ENCODE results near the gene CCDC60. TPM values are rescaled to one million over a fixed set of nuclear protein-coding genes. Genes with fewer than 3 reads are reported as not detected.

Gene CCDC60
- total and polyA plus RNA-seq, 10 of the 15 experiments (the other 5 are each of a cell fraction or from before 2014, with no cell fraction given), result 0.19 TPM; not detected in 9

DNA sequence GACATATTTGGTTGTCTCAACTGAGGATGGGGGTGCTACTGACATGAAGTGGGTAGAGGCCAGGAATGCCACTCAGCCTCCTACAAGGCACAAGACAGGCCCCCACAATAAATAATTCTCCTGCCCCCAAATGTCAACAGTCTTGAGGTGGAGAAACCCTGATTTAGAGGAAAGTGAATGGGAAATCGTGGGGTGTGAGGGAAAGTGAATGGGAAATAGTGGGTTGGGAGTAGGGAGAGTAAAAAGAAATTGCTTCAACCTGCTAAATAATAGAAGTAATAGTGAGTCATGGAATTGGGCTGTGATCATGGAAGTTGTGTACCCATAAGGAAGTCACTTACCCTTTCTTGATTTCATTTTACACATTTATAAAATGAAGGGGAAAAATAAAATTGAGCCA, 242.4 kb downstream of the CCDC60 start (continued):
- TF ChIP-seq, protein P1, sequence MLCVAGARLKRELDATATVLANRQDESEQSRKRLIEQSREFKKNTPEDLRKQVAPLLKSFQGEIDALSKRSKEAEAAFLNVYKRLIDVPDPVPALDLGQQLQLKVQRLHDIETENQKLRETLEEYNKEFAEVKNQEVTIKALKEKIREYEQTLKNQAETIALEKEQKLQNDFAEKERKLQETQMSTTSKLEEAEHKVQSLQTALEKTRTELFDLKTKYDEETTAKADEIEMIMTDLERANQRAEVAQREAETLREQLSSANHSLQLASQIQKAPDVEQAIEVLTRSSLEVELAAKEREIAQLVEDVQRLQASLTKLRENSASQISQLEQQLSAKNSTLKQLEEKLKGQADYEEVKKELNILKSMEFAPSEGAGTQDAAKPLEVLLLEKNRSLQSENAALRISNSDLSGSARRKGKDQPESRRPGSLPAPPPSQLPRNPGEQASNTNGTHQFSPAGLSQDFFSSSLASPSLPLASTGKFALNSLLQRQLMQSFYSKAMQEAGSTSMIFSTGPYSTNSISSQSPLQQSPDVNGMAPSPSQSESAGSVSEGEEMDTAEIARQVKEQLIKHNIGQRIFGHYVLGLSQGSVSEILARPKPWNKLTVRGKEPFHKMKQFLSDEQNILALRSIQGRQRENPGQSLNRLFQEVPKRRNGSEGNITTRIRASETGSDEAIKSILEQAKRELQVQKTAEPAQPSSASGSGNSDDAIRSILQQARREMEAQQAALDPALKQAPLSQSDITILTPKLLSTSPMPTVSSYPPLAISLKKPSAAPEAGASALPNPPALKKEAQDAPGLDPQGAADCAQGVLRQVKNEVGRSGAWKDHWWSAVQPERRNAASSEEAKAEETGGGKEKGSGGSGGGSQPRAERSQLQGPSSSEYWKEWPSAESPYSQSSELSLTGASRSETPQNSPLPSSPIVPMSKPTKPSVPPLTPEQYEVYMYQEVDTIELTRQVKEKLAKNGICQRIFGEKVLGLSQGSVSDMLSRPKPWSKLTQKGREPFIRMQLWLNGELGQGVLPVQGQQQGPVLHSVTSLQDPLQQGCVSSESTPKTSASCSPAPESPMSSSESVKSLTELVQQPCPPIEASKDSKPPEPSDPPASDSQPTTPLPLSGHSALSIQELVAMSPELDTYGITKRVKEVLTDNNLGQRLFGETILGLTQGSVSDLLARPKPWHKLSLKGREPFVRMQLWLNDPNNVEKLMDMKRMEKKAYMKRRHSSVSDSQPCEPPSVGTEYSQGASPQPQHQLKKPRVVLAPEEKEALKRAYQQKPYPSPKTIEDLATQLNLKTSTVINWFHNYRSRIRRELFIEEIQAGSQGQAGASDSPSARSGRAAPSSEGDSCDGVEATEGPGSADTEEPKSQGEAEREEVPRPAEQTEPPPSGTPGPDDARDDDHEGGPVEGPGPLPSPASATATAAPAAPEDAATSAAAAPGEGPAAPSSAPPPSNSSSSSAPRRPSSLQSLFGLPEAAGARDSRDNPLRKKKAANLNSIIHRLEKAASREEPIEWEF (IDR thresholded peaks at IDR 0.05; ENCODE audit: insufficient replicate concordance, low read depth, low read length), result no peak
- TF ChIP-seq, protein P2, sequence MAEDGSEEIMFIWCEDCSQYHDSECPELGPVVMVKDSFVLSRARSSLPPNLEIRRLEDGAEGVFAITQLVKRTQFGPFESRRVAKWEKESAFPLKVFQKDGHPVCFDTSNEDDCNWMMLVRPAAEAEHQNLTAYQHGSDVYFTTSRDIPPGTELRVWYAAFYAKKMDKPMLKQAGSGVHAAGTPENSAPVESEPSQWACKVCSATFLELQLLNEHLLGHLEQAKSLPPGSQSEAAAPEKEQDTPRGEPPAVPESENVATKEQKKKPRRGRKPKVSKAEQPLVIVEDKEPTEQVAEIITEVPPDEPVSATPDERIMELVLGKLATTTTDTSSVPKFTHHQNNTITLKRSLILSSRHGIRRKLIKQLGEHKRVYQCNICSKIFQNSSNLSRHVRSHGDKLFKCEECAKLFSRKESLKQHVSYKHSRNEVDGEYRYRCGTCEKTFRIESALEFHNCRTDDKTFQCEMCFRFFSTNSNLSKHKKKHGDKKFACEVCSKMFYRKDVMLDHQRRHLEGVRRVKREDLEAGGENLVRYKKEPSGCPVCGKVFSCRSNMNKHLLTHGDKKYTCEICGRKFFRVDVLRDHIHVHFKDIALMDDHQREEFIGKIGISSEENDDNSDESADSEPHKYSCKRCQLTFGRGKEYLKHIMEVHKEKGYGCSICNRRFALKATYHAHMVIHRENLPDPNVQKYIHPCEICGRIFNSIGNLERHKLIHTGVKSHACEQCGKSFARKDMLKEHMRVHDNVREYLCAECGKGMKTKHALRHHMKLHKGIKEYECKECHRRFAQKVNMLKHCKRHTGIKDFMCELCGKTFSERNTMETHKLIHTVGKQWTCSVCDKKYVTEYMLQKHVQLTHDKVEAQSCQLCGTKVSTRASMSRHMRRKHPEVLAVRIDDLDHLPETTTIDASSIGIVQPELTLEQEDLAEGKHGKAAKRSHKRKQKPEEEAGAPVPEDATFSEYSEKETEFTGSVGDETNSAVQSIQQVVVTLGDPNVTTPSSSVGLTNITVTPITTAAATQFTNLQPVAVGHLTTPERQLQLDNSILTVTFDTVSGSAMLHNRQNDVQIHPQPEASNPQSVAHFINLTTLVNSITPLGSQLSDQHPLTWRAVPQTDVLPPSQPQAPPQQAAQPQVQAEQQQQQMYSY (CRISPR knock-in tag; IDR thresholded peaks at IDR 0.05), result no peak
- TF ChIP-seq, protein P3, sequence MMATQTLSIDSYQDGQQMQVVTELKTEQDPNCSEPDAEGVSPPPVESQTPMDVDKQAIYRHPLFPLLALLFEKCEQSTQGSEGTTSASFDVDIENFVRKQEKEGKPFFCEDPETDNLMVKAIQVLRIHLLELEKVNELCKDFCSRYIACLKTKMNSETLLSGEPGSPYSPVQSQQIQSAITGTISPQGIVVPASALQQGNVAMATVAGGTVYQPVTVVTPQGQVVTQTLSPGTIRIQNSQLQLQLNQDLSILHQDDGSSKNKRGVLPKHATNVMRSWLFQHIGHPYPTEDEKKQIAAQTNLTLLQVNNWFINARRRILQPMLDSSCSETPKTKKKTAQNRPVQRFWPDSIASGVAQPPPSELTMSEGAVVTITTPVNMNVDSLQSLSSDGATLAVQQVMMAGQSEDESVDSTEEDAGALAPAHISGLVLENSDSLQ (IDR thresholded peaks at IDR 0.05), result no peak
- TF ChIP-seq EED (IDR thresholded peaks at IDR 0.05; ENCODE audit: low read depth), result no peak

All from GM12878 (cell line).